Esophagus squamous epithelium (tissue), 4 donors: Measurements from ENCODE around the gene AMT.

Source experiments
- POLR2A ChIP-seq, 4 donors: fragments of 450-650 bp; IDR thresholded peaks; one replicate each; pipeline ENCODE4 v1.6.1; 2017; ENCODE audit warnings: antibody characterized with exemption in 4 of 4, mild to moderate bottlenecking in 4 of 4, moderate library complexity in 3 of 4
- TF ChIP-seq, protein P1 (sequence below), 6 experiments: fragments of 450-650 bp in 4 of 6; fragments of 200-600 bp in 2 of 6; sonication (generic) in 2 of 6; IDR thresholded peaks; one replicate each; pipeline ENCODE4 v1.5.1; 2016 to 2019; ENCODE audit warnings: antibody characterized with exemption in 6 of 6, mild to moderate bottlenecking in 4 of 6, moderate library complexity in 4 of 6

DNA sequence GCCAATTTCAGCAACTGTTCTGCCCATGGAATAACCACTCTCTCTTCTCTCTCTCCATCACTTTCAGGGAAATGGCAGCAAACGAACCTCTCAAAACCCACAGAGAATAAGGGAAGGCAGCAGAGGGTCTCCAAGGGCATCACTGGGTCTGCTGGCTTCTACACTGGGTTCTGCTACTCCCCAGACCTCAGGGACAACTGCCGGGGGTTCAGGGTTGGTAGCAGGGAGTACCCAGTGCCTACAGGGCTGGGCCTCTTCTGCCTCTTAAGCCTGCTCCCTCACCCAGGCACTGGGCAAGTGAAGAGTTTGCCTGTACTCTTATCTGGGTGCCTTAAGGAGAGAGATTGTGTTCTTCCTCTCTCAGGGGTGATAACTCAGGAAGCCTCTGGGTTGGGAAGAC, 7.5 kb downstream of the AMT start:
- no peak for TF ChIP-seq POLR2A (IDR thresholded peaks at IDR 0.05)
- TF ChIP-seq, protein P1, sequence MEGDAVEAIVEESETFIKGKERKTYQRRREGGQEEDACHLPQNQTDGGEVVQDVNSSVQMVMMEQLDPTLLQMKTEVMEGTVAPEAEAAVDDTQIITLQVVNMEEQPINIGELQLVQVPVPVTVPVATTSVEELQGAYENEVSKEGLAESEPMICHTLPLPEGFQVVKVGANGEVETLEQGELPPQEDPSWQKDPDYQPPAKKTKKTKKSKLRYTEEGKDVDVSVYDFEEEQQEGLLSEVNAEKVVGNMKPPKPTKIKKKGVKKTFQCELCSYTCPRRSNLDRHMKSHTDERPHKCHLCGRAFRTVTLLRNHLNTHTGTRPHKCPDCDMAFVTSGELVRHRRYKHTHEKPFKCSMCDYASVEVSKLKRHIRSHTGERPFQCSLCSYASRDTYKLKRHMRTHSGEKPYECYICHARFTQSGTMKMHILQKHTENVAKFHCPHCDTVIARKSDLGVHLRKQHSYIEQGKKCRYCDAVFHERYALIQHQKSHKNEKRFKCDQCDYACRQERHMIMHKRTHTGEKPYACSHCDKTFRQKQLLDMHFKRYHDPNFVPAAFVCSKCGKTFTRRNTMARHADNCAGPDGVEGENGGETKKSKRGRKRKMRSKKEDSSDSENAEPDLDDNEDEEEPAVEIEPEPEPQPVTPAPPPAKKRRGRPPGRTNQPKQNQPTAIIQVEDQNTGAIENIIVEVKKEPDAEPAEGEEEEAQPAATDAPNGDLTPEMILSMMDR (IDR thresholded peaks at IDR 0.05), result no peak
